Nephron progenitor cell (in vitro differentiated cells): ENCODE measurements around the gene MPZL3.

Source experiments
- DNase-seq: peaks from one replicate; pipeline ENCODE4 v3.0.0; 2021
- H3K27ac Mint-ChIP-seq: 2 replicates; pipeline ENCODE4 v1.8.0; 2021; ENCODE audit warnings: mild to moderate bottlenecking, moderate library complexity, mixed read lengths
- H3K27me3 Mint-ChIP-seq: 2 replicates; pipeline ENCODE4 v1.8.0; 2021; ENCODE audit warnings: mild to moderate bottlenecking, low read depth, mixed read lengths; ENCODE audit not compliant: poor library complexity
- H3K36me3 Mint-ChIP-seq: 2 replicates; pipeline ENCODE4 v1.8.0; 2021; ENCODE audit warnings: low read depth, mixed read lengths
- H3K4me1 Mint-ChIP-seq: 2 replicates; pipeline ENCODE4 v1.8.0; 2021; ENCODE audit warnings: mixed read lengths
- H3K4me3 Mint-ChIP-seq: 2 replicates; pipeline ENCODE4 v1.8.0; 2021; ENCODE audit warnings: mild to moderate bottlenecking, moderate library complexity, mixed read lengths
- H3K9me3 Mint-ChIP-seq: 2 replicates; pipeline ENCODE4 v1.8.0; 2021; ENCODE audit warnings: mild to moderate bottlenecking, moderate library complexity, mixed read lengths
- TF ChIP-seq, protein P1 (sequence below): fragments of 200-600 bp; sonication (generic); IDR thresholded peaks from 2 replicates; pipeline ENCODE4 v1.5.0; 2021; ENCODE audit warnings: antibody characterized with exemption

MPZL3 gene

DNA sequence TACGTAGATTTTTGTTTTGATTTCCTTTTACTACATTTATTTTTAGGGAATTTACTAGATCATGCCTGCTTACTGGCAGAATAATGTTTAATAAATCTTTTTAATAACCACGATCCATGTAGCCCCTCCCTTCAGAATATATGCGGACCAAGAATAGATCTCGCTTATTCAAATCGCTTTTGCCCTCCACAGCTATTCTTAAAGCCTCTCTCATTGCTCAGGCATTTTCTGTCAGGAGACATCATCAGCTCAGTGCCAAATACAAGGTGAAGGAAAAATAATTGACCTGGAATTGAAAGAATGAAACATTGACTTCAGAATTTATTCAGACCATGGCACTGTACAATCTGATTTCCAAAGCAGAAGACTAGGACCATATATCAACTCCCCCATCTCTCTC is 17.3 kb downstream of the MPZL3 start:
- no peak overlapping the region for H3K4me3 Mint-ChIP-seq
- H3K27ac Mint-ChIP-seq = no peak overlapping the region
- H3K4me1 Mint-ChIP-seq = no peaks in the 10 kb centered on the region
- H3K36me3 Mint-ChIP-seq = no peaks in the 10 kb centered on the region
- H3K9me3 Mint-ChIP-seq = no peaks in the 10 kb centered on the region
- H3K27me3 Mint-ChIP-seq = peaks cover 25% of the 10 kb centered on the region
- no peak for DNase-seq
- TF ChIP-seq, protein P1, sequence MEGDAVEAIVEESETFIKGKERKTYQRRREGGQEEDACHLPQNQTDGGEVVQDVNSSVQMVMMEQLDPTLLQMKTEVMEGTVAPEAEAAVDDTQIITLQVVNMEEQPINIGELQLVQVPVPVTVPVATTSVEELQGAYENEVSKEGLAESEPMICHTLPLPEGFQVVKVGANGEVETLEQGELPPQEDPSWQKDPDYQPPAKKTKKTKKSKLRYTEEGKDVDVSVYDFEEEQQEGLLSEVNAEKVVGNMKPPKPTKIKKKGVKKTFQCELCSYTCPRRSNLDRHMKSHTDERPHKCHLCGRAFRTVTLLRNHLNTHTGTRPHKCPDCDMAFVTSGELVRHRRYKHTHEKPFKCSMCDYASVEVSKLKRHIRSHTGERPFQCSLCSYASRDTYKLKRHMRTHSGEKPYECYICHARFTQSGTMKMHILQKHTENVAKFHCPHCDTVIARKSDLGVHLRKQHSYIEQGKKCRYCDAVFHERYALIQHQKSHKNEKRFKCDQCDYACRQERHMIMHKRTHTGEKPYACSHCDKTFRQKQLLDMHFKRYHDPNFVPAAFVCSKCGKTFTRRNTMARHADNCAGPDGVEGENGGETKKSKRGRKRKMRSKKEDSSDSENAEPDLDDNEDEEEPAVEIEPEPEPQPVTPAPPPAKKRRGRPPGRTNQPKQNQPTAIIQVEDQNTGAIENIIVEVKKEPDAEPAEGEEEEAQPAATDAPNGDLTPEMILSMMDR = no peak

DNA sequence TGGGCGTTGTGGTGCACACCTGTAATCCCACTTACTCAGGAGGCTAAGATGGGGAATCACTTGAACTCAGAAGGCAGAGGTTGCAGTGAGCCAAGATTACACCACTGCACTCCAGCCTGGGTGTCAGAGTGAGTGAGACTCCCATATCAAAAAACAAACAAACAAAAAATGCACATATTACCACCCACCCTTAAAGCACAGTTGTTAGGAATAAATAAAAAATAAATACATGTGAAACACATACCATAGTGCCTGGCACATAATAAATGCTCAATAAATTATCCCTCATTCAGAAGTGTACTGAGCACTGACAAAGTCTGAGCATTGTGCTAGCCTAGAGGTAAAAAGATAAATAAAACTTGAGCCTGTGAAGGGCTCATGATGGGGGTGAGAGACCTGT is 18.3 kb downstream of the MPZL3 start:
- no peak overlapping the region for H3K4me3 Mint-ChIP-seq
- H3K4me1 Mint-ChIP-seq = no peaks in the 10 kb centered on the region
- DNase-seq = no peak
- peaks cover 28% of the 10 kb centered on the region for H3K27me3 Mint-ChIP-seq
- H3K36me3 Mint-ChIP-seq = no peaks in the 10 kb centered on the region
- H3K9me3 Mint-ChIP-seq = no peaks in the 10 kb centered on the region
- TF ChIP-seq, protein P1 = no peak
- H3K27ac Mint-ChIP-seq = no peak overlapping the region

DNA sequence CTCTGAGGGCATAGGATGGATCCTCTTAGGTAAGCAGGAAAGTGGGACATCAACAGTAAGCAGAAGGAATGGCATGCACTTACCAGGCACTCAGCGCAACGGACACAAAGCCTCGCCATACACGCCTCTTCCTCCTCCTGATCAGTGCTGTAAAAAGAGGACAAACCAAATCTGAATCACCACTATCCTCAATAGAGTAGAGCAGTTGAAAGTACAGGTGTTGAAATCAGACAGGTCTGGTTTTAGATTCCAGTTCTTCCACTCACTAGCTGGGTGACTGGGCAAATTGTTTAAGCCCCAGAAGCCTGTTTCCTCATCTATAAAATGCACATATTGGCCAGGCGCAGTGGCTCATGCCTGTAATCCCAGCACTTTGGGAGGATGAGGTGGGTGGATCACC is 18.8 kb downstream of the MPZL3 start:
- no peaks in the 10 kb centered on the region for H3K36me3 Mint-ChIP-seq
- H3K9me3 Mint-ChIP-seq = no peaks in the 10 kb centered on the region
- no peak for DNase-seq
- H3K27me3 Mint-ChIP-seq = peaks cover 23% of the 10 kb centered on the region
- no peaks in the 10 kb centered on the region for H3K4me1 Mint-ChIP-seq
- TF ChIP-seq, protein P1 = no peak
- H3K27ac Mint-ChIP-seq = no peak overlapping the region
- H3K4me3 Mint-ChIP-seq = no peak overlapping the region

DNA sequence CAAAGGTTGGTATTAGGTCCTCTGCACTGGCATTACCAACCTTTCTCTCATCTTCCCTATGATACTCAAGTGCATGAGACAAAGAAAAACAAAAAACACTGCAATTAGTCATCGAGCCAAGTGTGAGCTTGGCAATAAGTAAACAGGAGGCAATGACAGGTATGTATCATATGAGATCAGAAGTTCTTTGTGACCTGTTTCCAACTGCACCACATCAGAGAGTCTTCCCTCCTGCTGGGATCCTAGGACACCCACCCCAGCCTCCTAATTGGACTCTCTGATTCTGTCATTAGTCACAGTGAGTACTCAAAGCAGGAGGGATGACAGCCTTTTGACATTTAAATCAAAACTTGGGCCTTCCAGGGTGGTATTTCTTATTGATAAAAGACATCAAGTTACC is 19.5 kb downstream of the MPZL3 start:
- Mint-ChIP-seq H3K4me3 (no peak overlapping the region), H3K27ac (no peak overlapping the region), H3K4me1 (no peaks in the 10 kb centered on the region), H3K27me3 (peaks cover 27% of the 10 kb centered on the region), H3K36me3 (no peaks in the 10 kb centered on the region), H3K9me3 (no peaks in the 10 kb centered on the region)
- no peak for DNase-seq
- TF ChIP-seq, protein P1 = no peak

DNA sequence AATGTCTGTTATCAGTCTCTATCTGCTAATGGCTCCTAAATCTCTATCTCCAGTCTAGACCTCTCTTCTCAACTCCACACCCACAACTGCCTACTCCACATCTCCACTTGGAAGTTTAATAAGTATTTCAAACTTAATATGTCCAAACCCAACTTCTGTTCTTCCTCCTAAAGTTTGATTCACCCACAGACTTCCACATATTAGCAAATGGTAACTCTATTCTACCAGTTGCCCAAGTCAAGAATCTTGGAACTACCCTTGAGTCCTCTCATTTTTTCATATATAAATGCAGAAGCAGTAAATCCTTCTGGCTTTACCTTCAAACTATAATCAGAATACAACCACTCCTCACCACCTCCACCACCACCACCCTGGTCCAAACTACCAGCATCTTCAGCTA is 20.7 kb downstream of the MPZL3 start:
- Mint-ChIP-seq H3K4me1 (no peaks in the 10 kb centered on the region), H3K4me3 (no peak overlapping the region), H3K9me3 (no peaks in the 10 kb centered on the region), H3K27ac (no peak overlapping the region), H3K27me3 (peaks cover 35% of the 10 kb centered on the region), H3K36me3 (no peaks in the 10 kb centered on the region)
- no peak for DNase-seq
- TF ChIP-seq, protein P1 = no peak

DNA sequence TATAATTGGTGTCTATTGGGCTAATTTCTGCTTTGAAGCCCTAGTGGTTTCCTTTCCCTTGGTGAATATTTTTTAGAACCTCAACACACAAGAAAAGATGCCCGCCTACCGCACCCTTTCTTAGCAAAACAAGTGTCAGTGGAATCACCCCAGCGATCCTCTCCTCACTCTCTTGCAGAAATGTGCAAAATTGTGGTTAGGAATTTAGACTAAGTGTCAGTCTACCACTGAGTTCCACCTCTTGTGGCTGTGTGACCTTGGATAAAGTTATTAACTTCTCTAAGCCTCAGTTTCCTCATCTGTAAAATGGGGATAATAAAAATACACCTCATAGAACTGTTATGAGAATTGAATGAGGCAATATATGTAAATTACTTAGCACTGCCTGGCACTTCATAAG is 22.1 kb downstream of the MPZL3 start:
- TF ChIP-seq, protein P1 = no peak
- no peak for DNase-seq
- H3K4me1 Mint-ChIP-seq = no peaks in the 10 kb centered on the region
- no peaks in the 10 kb centered on the region for H3K36me3 Mint-ChIP-seq
- peaks cover 38% of the 10 kb centered on the region for H3K27me3 Mint-ChIP-seq
- no peak overlapping the region for H3K27ac Mint-ChIP-seq
- no peaks in the 10 kb centered on the region for H3K9me3 Mint-ChIP-seq
- H3K4me3 Mint-ChIP-seq = no peak overlapping the region
